ENCODE results near the gene GPC6.

DNA sequence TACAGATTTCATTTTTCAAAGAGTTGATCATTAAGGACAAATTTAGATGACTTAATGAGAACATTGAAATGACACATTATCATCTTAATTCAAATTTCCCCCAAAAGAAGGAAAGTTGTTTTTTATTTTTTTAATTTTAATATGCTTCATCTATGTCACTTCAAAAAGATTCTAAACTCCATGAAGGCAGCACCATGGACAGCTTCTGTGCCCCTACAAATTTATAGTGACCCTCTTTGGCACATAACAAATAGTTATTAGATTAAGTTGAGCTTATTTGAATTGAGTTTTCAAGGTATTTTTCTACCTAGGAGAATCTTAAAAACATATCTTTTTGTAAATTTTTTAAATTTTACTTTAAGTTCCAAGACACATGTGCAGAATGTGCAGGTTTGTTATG, 1054.2 kb downstream of the GPC6 start:
- TF ChIP-seq, protein P1, sequence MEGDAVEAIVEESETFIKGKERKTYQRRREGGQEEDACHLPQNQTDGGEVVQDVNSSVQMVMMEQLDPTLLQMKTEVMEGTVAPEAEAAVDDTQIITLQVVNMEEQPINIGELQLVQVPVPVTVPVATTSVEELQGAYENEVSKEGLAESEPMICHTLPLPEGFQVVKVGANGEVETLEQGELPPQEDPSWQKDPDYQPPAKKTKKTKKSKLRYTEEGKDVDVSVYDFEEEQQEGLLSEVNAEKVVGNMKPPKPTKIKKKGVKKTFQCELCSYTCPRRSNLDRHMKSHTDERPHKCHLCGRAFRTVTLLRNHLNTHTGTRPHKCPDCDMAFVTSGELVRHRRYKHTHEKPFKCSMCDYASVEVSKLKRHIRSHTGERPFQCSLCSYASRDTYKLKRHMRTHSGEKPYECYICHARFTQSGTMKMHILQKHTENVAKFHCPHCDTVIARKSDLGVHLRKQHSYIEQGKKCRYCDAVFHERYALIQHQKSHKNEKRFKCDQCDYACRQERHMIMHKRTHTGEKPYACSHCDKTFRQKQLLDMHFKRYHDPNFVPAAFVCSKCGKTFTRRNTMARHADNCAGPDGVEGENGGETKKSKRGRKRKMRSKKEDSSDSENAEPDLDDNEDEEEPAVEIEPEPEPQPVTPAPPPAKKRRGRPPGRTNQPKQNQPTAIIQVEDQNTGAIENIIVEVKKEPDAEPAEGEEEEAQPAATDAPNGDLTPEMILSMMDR (conservative IDR thresholded peaks at IDR 0.05): no peak
- no peak for TF ChIP-seq ZFX (IDR thresholded peaks at IDR 0.05)
